T-helper 1 cell treated with Interleukin-12 subunit alpha and Interleukin-12 subunit beta and Interleukin-4 antibody, amounts not matched to agents 30 μg/mL and 1 μg/mL, for 36 hours (primary cell): ENCODE measurements around the gene LPCAT2.

Experiments
- H3K27ac Mint-ChIP-seq: one replicate; pipeline ENCODE4 v1.8.0; 2021; ENCODE audit warnings: mild to moderate bottlenecking, mixed read lengths
- H3K27me3 Mint-ChIP-seq: one replicate; pipeline ENCODE4 v1.8.0; 2021; ENCODE audit warnings: low read depth, mixed read lengths
- H3K36me3 Mint-ChIP-seq: one replicate; pipeline ENCODE4 v1.8.0; 2021; ENCODE audit warnings: low read depth, mixed read lengths
- H3K4me1 Mint-ChIP-seq: one replicate; pipeline ENCODE4 v1.8.0; 2021; ENCODE audit warnings: low read depth, mixed read lengths
- H3K4me3 Mint-ChIP-seq: one replicate; pipeline ENCODE4 v1.8.0; 2021; ENCODE audit warnings: mild to moderate bottlenecking, moderate library complexity, mixed read lengths
- H3K9me3 Mint-ChIP-seq: one replicate; pipeline ENCODE4 v1.8.0; 2021; ENCODE audit warnings: mixed read lengths

The LPCAT2 gene

GRCh38 chr16:55568207-55568606 is 59.3 kb downstream of the LPCAT2 start:
- no peaks in the 10 kb centered on the region for H3K4me1 Mint-ChIP-seq
- H3K27me3 Mint-ChIP-seq: peaks cover 12% of the 10 kb centered on the region
- no peaks in the 10 kb centered on the region for H3K36me3 Mint-ChIP-seq
- no peak overlapping the region for H3K4me3 Mint-ChIP-seq
- H3K9me3 Mint-ChIP-seq: no peaks in the 10 kb centered on the region
- no peak overlapping the region for H3K27ac Mint-ChIP-seq

GRCh38 chr16:55569025-55569424 is 60.2 kb downstream of the LPCAT2 start:
- H3K27me3 Mint-ChIP-seq: peaks cover 10% of the 10 kb centered on the region
- no peak overlapping the region for H3K27ac Mint-ChIP-seq
- no peaks in the 10 kb centered on the region for H3K36me3 Mint-ChIP-seq
- H3K4me1 Mint-ChIP-seq: no peaks in the 10 kb centered on the region
- no peak overlapping the region for H3K4me3 Mint-ChIP-seq
- no peaks in the 10 kb centered on the region for H3K9me3 Mint-ChIP-seq

- no peak overlapping the region for H3K27ac Mint-ChIP-seq
- no peaks in the 10 kb centered on the region for H3K36me3 Mint-ChIP-seq
- H3K4me3 Mint-ChIP-seq: no peak overlapping the region
- H3K4me1 Mint-ChIP-seq: no peaks in the 10 kb centered on the region
- H3K27me3 Mint-ChIP-seq: peaks cover 10% of the 10 kb centered on the region
- no peaks in the 10 kb centered on the region for H3K9me3 Mint-ChIP-seq
Observed at GRCh38 chr16:55570159-55570558, 61.3 kb downstream of the LPCAT2 start.

- Mint-ChIP-seq H3K4me3 (no peak overlapping the region), H3K27me3 (peaks cover 10% of the 10 kb centered on the region), H3K27ac (no peak overlapping the region), H3K9me3 (no peaks in the 10 kb centered on the region), H3K4me1 (no peaks in the 10 kb centered on the region), H3K36me3 (no peaks in the 10 kb centered on the region)
Observed at GRCh38 chr16:55571191-55571897, 62.5 kb downstream of the LPCAT2 start.

GRCh38 chr16:55572439-55572838 is 63.6 kb downstream of the LPCAT2 start:
- Mint-ChIP-seq H3K36me3 (no peaks in the 10 kb centered on the region), H3K4me1 (no peaks in the 10 kb centered on the region), H3K4me3 (no peak overlapping the region), H3K27me3 (peaks cover 6% of the 10 kb centered on the region), H3K9me3 (no peaks in the 10 kb centered on the region), H3K27ac (no peak overlapping the region)

GRCh38 chr16:55574811-55575210 is 65.9 kb downstream of the LPCAT2 start:
- H3K4me1 Mint-ChIP-seq: no peaks in the 10 kb centered on the region
- no peak overlapping the region for H3K27ac Mint-ChIP-seq
- H3K4me3 Mint-ChIP-seq: no peak overlapping the region
- H3K27me3 Mint-ChIP-seq: peaks cover 5% of the 10 kb centered on the region
- H3K36me3 Mint-ChIP-seq: no peaks in the 10 kb centered on the region
- no peaks in the 10 kb centered on the region for H3K9me3 Mint-ChIP-seq

- no peaks in the 10 kb centered on the region for H3K9me3 Mint-ChIP-seq
- no peak overlapping the region for H3K4me3 Mint-ChIP-seq
- H3K4me1 Mint-ChIP-seq: no peaks in the 10 kb centered on the region
Observed at GRCh38 chr16:55575496-55575895, 66.6 kb downstream of the LPCAT2 start.

GRCh38 chr16:55576384-55576783 is 67.5 kb downstream of the LPCAT2 start:
- H3K4me3 Mint-ChIP-seq: no peak overlapping the region
- H3K4me1 Mint-ChIP-seq: no peaks in the 10 kb centered on the region
- no peaks in the 10 kb centered on the region for H3K9me3 Mint-ChIP-seq
- peaks cover 5% of the 10 kb centered on the region for H3K27me3 Mint-ChIP-seq
- no peak overlapping the region for H3K27ac Mint-ChIP-seq
- no peaks in the 10 kb centered on the region for H3K36me3 Mint-ChIP-seq

More at GRCh38 chr16:55575496-55575895, 66.6 kb downstream of the LPCAT2 start:
- Mint-ChIP-seq H3K36me3 (no peaks in the 10 kb centered on the region), H3K27me3 (peaks cover 5% of the 10 kb centered on the region), H3K27ac (no peak overlapping the region)

GRCh38 chr16:55577887-55578286 is 69.0 kb downstream of the LPCAT2 start:
- H3K9me3 Mint-ChIP-seq: no peaks in the 10 kb centered on the region
- no peak overlapping the region for H3K4me3 Mint-ChIP-seq
- no peak overlapping the region for H3K27ac Mint-ChIP-seq
- peaks cover 5% of the 10 kb centered on the region for H3K27me3 Mint-ChIP-seq
- H3K36me3 Mint-ChIP-seq: no peaks in the 10 kb centered on the region
- H3K4me1 Mint-ChIP-seq: no peaks in the 10 kb centered on the region

GRCh38 chr16:55585631-55586030 is 76.8 kb downstream of the LPCAT2 start:
- no peaks in the 10 kb centered on the region for H3K9me3 Mint-ChIP-seq
- H3K36me3 Mint-ChIP-seq: no peaks in the 10 kb centered on the region
- no peak overlapping the region for H3K27ac Mint-ChIP-seq

GRCh38 chr16:55588799-55589198 is 79.9 kb downstream of the LPCAT2 start:
- H3K36me3 Mint-ChIP-seq: no peaks in the 10 kb centered on the region

More at GRCh38 chr16:55585631-55586030, 76.8 kb downstream of the LPCAT2 start:
- no peaks in the 10 kb centered on the region for H3K4me1 Mint-ChIP-seq
- H3K4me3 Mint-ChIP-seq: no peak overlapping the region
- peaks cover 5% of the 10 kb centered on the region for H3K27me3 Mint-ChIP-seq

GRCh38 chr16:55592306-55592705 is 83.4 kb downstream of the LPCAT2 start:
- Mint-ChIP-seq H3K27me3 (peaks cover 8% of the 10 kb centered on the region), H3K4me1 (no peaks in the 10 kb centered on the region), H3K27ac (no peak overlapping the region), H3K4me3 (no peak overlapping the region), H3K36me3 (no peaks in the 10 kb centered on the region), H3K9me3 (no peaks in the 10 kb centered on the region)

More at GRCh38 chr16:55588799-55589198, 79.9 kb downstream of the LPCAT2 start:
- Mint-ChIP-seq H3K4me1 (no peaks in the 10 kb centered on the region), H3K27ac (no peak overlapping the region), H3K9me3 (no peaks in the 10 kb centered on the region), H3K4me3 (no peak overlapping the region), H3K27me3 (peaks cover 5% of the 10 kb centered on the region)

- Mint-ChIP-seq H3K27me3 (peaks cover 4% of the 10 kb centered on the region), H3K9me3 (no peaks in the 10 kb centered on the region), H3K4me3 (no peak overlapping the region), H3K27ac (no peak overlapping the region), H3K4me1 (no peaks in the 10 kb centered on the region), H3K36me3 (no peaks in the 10 kb centered on the region)
Observed at GRCh38 chr16:55597928-55598327, 89.1 kb downstream of the LPCAT2 start.

GRCh38 chr16:55605754-55606336 is 97.0 kb downstream of the LPCAT2 start:
- Mint-ChIP-seq H3K4me1 (no peaks in the 10 kb centered on the region), H3K9me3 (no peaks in the 10 kb centered on the region), H3K36me3 (no peaks in the 10 kb centered on the region), H3K27ac (no peak overlapping the region), H3K27me3 (no peaks in the 10 kb centered on the region), H3K4me3 (no peak overlapping the region)

GRCh38 chr16:55613613-55614335 is 104.9 kb downstream of the LPCAT2 start:
- no peaks in the 10 kb centered on the region for H3K9me3 Mint-ChIP-seq
- no peak overlapping the region for H3K27ac Mint-ChIP-seq
- H3K27me3 Mint-ChIP-seq: no peaks in the 10 kb centered on the region
- H3K4me1 Mint-ChIP-seq: no peaks in the 10 kb centered on the region
- H3K36me3 Mint-ChIP-seq: no peaks in the 10 kb centered on the region
- no peak overlapping the region for H3K4me3 Mint-ChIP-seq
